HepG2 (cell line): Measurements from ENCODE around the gene CCDC3. TPM values are rescaled to one million over a fixed set of nuclear protein-coding genes. Genes with fewer than 3 reads are reported as not detected.

Experiments
- ATAC-seq: fragments of 200-7000 bp; cut with Tn5 transposase; 3 replicates; pipeline ENCODE4 v1.9.1; 2020; ENCODE audit warnings: mild to moderate bottlenecking, moderate library complexity
- BruUV-seq: library from RNA; stranded (reverse); fragments of 400-500 nt; replicated peaks from 2 replicates; lab custom pipeline; 2021; lab: Mats Ljungman, UMichigan
- CTCF ChIA-PET: fragments of 300-600 bp; formaldehyde crosslinking; extraction: SDS; loops from one replicate; lab custom pipeline; 2021; ENCODE audit warnings: low total read pairs, inconsistent platforms, low intra/inter-chr PET ratio; lab: Yijun Ruan, JAX
- POLR2A ChIA-PET: fragments of 350-600 bp; sonication (Branson Sonifier 250); formaldehyde crosslinking; loops from one replicate; lab custom pipeline; 2020; ENCODE audit warnings: antibody characterized with exemption, inconsistent platforms; lab: Yijun Ruan, JAX
- DNase-seq: peaks from one replicate; pipeline ENCODE4 v3.0.0-alpha.2; 2015; ENCODE audit warnings: low spot score
- FAIRE-seq: peaks from 3 replicates; lab custom pipeline; 2011; peaks lifted over from hg19 to GRCh38; lab: Jason Lieb, UNC
- H2AFZ ChIP-seq: one replicate; pipeline ENCODE4 v1.6.1; 2011; ENCODE audit warnings: low read length, inconsistent platforms
- H3K27ac ChIP-seq: fragments of 300-600 bp; 3 replicates; pipeline ENCODE4 v1.8.0; 2011; ENCODE audit warnings: mixed run types, mild to moderate bottlenecking, mixed read lengths, low read length, inconsistent platforms; ENCODE audit not compliant: insufficient read depth; ENCODE audit errors: extremely low read length
- H3K27me3 ChIP-seq, 2 experiments: fragments of 200-600 bp in 1 of 2; 2 replicates in 1 of 2; 3 replicates in 1 of 2; pipeline versions ENCODE4 v1.6.0 to v1.8.0; 2011; ENCODE audit warnings: low read length in 2 of 2, mild to moderate bottlenecking in 2 of 2, moderate library complexity in 2 of 2, inconsistent platforms in 1 of 2; ENCODE audit not compliant: insufficient read depth in 2 of 2, control insufficient read depth in 1 of 2
- H3K36me3 ChIP-seq, 2 experiments: fragments of 200-600 bp in 1 of 2; replicated peaks in 1 of 2; 2 replicates in 1 of 2; 3 replicates in 1 of 2; pipeline versions ENCODE4 v1.5.1 to v1.8.0; 2011; ENCODE audit warnings: low read length in 2 of 2, inconsistent platforms in 1 of 2; ENCODE audit not compliant: insufficient read depth in 2 of 2, control insufficient read depth in 1 of 2
- H3K4me1 ChIP-seq: 2 replicates; pipeline ENCODE4 v1.5.1; 2012; ENCODE audit warnings: low read length, inconsistent platforms; ENCODE audit not compliant: insufficient read depth
- H3K4me2 ChIP-seq: 2 replicates; pipeline ENCODE4 v1.6.0; 2011; ENCODE audit warnings: low read depth, low read length, inconsistent platforms
- H3K4me3 ChIP-seq, 3 experiments: fragments of 200-600 bp in 1 of 3; sonication (generic), shearing (Covaris generic) in 1 of 3; replicated peaks in 1 of 3; 2 replicates each; pipeline ENCODE4 v1.5.1; 2011 to 2016; ENCODE audit warnings: low read length in 3 of 3, inconsistent platforms in 2 of 3, low read depth in 2 of 3, mild to moderate bottlenecking in 2 of 3, control low read depth in 1 of 3, mixed read lengths in 1 of 3; ENCODE audit not compliant: insufficient read depth in 1 of 3
- H3K79me2 ChIP-seq: one replicate; pipeline ENCODE4 v1.6.1; 2011; ENCODE audit warnings: low read length, inconsistent platforms; ENCODE audit not compliant: insufficient read depth
- H3K9ac ChIP-seq: 2 replicates; pipeline ENCODE4 v1.6.0; 2011; ENCODE audit warnings: mild to moderate bottlenecking, low read depth, low read length, inconsistent platforms; ENCODE audit not compliant: insufficient read depth
- H3K9me3 ChIP-seq: 2 replicates; pipeline ENCODE4 v1.5.1; 2012; ENCODE audit warnings: mild to moderate bottlenecking, low read length
- H4K20me1 ChIP-seq: 2 replicates; pipeline ENCODE4 v1.6.0; 2011; ENCODE audit warnings: inconsistent platforms, mild to moderate bottlenecking, low read length, moderate library complexity; ENCODE audit not compliant: insufficient read depth
- HOXA5 ChIP-seq: sonication (generic); formaldehyde crosslinking; IDR thresholded peaks from 2 replicates; pipeline ENCODE4 v1.4.0; 2020; ENCODE audit warnings: missing genetic modification reagents
- KMT2B ChIP-seq: IDR thresholded peaks from 2 replicates; pipeline ENCODE4 v1.6.1; 2016; ENCODE audit warnings: missing genetic modification reagents, missing compliant biosample characterization
- NFYB ChIP-seq: sonication (generic); formaldehyde crosslinking; IDR thresholded peaks from 2 replicates; pipeline ENCODE4 v1.4.0; 2020; ENCODE audit warnings: missing genetic modification reagents
- SOX13 ChIP-seq, 3 experiments: fragments of 450-650 bp in 1 of 3; sonication (generic) in 1 of 3; formaldehyde crosslinking in 1 of 3; IDR thresholded peaks in 2 of 3; conservative IDR thresholded peaks in 1 of 3; 2 replicates each; pipeline versions ENCODE4 v1.5.0 to v1.6.1; 2016 to 2020; ENCODE audit warnings: antibody characterized with exemption in 1 of 3, mild to moderate bottlenecking in 1 of 3, missing compliant biosample characterization in 1 of 3, missing genetic modification reagents in 1 of 3, moderate library complexity in 1 of 3
- ZBTB8A ChIP-seq: sonication (generic); formaldehyde crosslinking; IDR thresholded peaks from 2 replicates; pipeline ENCODE4 v1.4.0; 2020; ENCODE audit warnings: mild to moderate bottlenecking, low read depth, missing genetic modification reagents, borderline replicate concordance
- ZFP36L1 ChIP-seq: sonication (generic); formaldehyde crosslinking; IDR thresholded peaks from 2 replicates; pipeline ENCODE4 v1.8.0; 2022; ENCODE audit warnings: mild to moderate bottlenecking, missing genetic modification reagents, moderate library complexity
- ZNF282 ChIP-seq: fragments of 450-650 bp; IDR thresholded peaks from 2 replicates; pipeline ENCODE4 v1.6.1; 2018; ENCODE audit not compliant: partially characterized antibody
- ZNF570 ChIP-seq: sonication (generic); formaldehyde crosslinking; IDR thresholded peaks from 2 replicates; pipeline ENCODE4 v1.4.0; 2020; ENCODE audit warnings: mild to moderate bottlenecking, missing genetic modification reagents, borderline replicate concordance
- ZNF75D ChIP-seq: sonication (generic); formaldehyde crosslinking; IDR thresholded peaks from 2 replicates; pipeline ENCODE4 v1.8.1; 2023; ENCODE audit warnings: missing genetic modification reagents, mild to moderate bottlenecking, borderline replicate concordance
- ZNF772 ChIP-seq: sonication (generic); formaldehyde crosslinking; IDR thresholded peaks from 2 replicates; pipeline ENCODE4 v1.5.0; 2020; ENCODE audit warnings: mild to moderate bottlenecking, missing genetic modification reagents
- ZNF790 ChIP-seq: sonication (generic); formaldehyde crosslinking; IDR thresholded peaks from 2 replicates; pipeline ENCODE4 v1.8.0; 2022; ENCODE audit warnings: missing genetic modification reagents, mild to moderate bottlenecking, borderline replicate concordance
- WGBS: methylation state at CpG from one replicate; pipeline ENCODE4 v1.1.6; 2017; ENCODE audit warnings: low lambda C conversion rate; 5-methylcytosine and 5-hydroxymethylcytosine counted together
- in situ Hi-C: cut with HindIII; loops from 2 replicates; pipeline ENCODE4 v1.10.0; 2017; ENCODE audit warnings: low pct_unique_long_range_greater_than_20kb; ENCODE audit not compliant: extremely low pct_ligation_motif_present
- intact Hi-C: fragments of 100-400 bp; cut with micrococcal nuclease; formaldehyde crosslinking; loops from one replicate; pipeline ENCODE4 v1.10.0; 2022; ENCODE audit not compliant: unreplicated experiment
- polyA plus RNA-seq, 8 experiments: library from polyadenylated mRNA; depleted of rRNA in 3 of 8; stranded (reverse) in 7 of 8; unstranded in 1 of 8; fragments of >200 nt; fragmentation: Illumina TruSeq in 4 of 8; extraction: Trizol in 4 of 8; gene quantifications; 2 replicates each; pipeline versions ENCODE4 v1.2.1 to v1.2.3, GENCODE V29; 2011 to 2016; ENCODE audit warnings: low read depth in 4 of 8, missing spikeins in 1 of 8, mixed read lengths in 1 of 8; ENCODE audit not compliant: insufficient read depth in 1 of 8
- total RNA-seq, 5 experiments: library from RNA; depleted of rRNA; stranded (reverse); fragments of >200 nt; fragmentation: Illumina TruSeq; extraction: Trizol; gene quantifications; 2 replicates each; pipeline ENCODE4 v1.2.3, GENCODE V29; 2016; ENCODE audit warnings: low read depth in 1 of 5
- TF ChIP-seq, protein P1 (sequence below): sonication (generic); formaldehyde crosslinking; IDR thresholded peaks from 2 replicates; pipeline ENCODE4 v1.4.0; 2020; ENCODE audit warnings: missing genetic modification reagents
- TF ChIP-seq, protein P2 (sequence below): IDR thresholded peaks from 2 replicates; pipeline ENCODE4 v1.6.1; 2016; ENCODE audit warnings: low read depth
- TF ChIP-seq, protein P3 (sequence below): sonication (generic); formaldehyde crosslinking; IDR thresholded peaks from 2 replicates; pipeline ENCODE4 v1.4.0; 2020; ENCODE audit warnings: mild to moderate bottlenecking, missing genetic modification reagents

Gene CCDC3
- total and polyA plus RNA-seq, 2 of the 13 experiments (the other 11 are each of a cell fraction or from before 2014, with no cell fraction given), result not detected

DNA sequence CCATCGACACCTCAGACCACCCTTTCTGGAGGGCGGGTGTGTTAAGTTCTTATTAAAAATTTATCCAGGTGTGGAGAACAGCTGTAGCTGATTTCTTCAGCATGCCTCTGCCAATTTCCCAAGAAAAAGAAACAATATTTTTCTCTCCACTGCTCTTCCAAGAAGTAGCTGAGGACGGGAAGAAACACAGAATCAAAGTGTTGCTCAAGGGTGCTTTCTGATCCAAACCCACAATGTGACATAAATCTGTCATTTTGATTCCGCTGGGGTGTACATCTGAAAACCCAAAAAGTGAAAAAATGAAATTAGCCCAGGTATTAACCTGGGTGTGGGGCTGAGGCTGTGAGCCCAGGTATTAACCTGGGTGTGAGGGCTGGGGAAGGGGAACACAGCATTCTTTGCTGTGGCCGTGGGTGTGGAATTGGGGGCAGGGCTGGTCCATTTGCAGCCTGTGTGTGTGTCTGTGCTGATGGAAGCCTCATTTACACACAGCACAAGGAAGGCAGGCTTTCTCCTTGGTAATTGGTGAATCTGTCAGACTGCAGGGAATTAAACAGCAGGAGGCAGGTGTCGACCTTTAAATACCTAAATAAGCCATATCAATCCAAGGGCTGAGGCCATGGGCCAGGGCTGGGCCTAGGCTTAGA lies 48.4 kb upstream of the CCDC3 start:
- WGBS, result 3% methylated on average over 6 of the region's 6 CpGs
- POLR2A ChIA-PET, result no interaction called here
- TF ChIP-seq, protein P1, sequence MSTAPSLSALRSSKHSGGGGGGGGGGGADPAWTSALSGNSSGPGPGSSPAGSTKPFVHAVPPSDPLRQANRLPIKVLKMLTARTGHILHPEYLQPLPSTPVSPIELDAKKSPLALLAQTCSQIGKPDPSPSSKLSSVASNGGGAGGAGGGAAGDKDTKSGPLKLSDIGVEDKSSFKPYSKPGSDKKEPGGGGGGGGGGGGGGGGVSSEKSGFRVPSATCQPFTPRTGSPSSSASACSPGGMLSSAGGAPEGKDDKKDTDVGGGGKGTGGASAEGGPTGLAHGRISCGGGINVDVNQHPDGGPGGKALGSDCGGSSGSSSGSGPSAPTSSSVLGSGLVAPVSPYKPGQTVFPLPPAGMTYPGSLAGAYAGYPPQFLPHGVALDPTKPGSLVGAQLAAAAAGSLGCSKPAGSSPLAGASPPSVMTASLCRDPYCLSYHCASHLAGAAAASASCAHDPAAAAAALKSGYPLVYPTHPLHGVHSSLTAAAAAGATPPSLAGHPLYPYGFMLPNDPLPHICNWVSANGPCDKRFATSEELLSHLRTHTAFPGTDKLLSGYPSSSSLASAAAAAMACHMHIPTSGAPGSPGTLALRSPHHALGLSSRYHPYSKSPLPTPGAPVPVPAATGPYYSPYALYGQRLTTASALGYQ (CRISPR knock-in tag), result no peak
- TF ChIP-seq KMT2B (CRISPR knock-in tag), result no peak
- TF ChIP-seq ZNF772, result no peak
- no peak for TF ChIP-seq HOXA5 (CRISPR knock-in tag)
- TF ChIP-seq, protein P2, sequence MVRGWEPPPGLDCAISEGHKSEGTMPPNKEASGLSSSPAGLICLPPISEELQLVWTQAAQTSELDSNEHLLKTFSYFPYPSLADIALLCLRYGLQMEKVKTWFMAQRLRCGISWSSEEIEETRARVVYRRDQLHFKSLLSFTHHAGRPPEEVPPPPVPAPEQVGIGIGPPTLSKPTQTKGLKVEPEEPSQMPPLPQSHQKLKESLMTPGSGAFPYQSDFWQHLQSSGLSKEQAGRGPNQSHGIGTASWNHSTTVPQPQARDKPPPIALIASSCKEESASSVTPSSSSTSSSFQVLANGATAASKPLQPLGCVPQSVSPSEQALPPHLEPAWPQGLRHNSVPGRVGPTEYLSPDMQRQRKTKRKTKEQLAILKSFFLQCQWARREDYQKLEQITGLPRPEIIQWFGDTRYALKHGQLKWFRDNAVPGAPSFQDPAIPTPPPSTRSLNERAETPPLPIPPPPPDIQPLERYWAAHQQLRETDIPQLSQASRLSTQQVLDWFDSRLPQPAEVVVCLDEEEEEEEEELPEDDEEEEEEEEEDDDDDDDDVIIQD, result no peak
- no peak for TF ChIP-seq ZNF790 (CRISPR knock-in tag)
- TF ChIP-seq ZBTB8A (CRISPR knock-in tag), result no peak
- TF ChIP-seq ZNF570, result no peak
- no peak for TF ChIP-seq ZNF75D
- TF ChIP-seq, protein P3, sequence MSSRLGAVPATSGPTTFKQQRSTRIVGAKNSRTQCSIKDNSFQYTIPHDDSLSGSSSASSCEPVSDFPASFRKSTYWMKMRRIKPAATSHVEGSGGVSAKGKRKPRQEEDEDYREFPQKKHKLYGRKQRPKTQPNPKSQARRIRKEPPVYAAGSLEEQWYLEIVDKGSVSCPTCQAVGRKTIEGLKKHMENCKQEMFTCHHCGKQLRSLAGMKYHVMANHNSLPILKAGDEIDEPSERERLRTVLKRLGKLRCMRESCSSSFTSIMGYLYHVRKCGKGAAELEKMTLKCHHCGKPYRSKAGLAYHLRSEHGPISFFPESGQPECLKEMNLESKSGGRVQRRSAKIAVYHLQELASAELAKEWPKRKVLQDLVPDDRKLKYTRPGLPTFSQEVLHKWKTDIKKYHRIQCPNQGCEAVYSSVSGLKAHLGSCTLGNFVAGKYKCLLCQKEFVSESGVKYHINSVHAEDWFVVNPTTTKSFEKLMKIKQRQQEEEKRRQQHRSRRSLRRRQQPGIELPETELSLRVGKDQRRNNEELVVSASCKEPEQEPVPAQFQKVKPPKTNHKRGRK (CRISPR knock-in tag), result no peak
- no peak for TF ChIP-seq ZFP36L1 (CRISPR knock-in tag)
- no peak for TF ChIP-seq SOX13 (IDR thresholded peaks at IDR 0.05)
- TF ChIP-seq SOX13 (CRISPR knock-in tag; conservative IDR thresholded peaks at IDR 0.05 in 1 of 2, IDR thresholded peaks at IDR 0.05 in 1 of 2), result no peak
- no peak for TF ChIP-seq ZNF282
- no peak for TF ChIP-seq NFYB (CRISPR knock-in tag)
- no TSS peak for BruUV-seq
- Histone ChIP-seq H3K9me3 (no peaks in the 10 kb centered on the region), H3K79me2 (no peaks in the 10 kb centered on the region), H3K36me3 (no peaks in the 10 kb centered on the region), H3K4me2 (no peak overlapping the region), H4K20me1 (no peaks in the 10 kb centered on the region), H3K9ac (no peak overlapping the region), H3K27me3 (peaks cover 0 to 5% of the 10 kb centered on the region in 2 experiments; a peak in 2 of 5 replicates), H3K4me1 (no peaks in the 10 kb centered on the region), H2AFZ (no peak overlapping the region), H3K4me3 (no peak overlapping the region), H3K27ac (no peak overlapping the region)
- CTCF ChIA-PET, result no interaction called here
- intact Hi-C loops, result no loop called here
- in situ Hi-C loops, result no loop called here
- DNase-seq (no peak), FAIRE-seq (no peak), ATAC-seq (no peak)
